Nephron (organoid): Measurements from ENCODE around the gene SYPL1.

ENCODE experiments used
- H3K27ac Mint-ChIP-seq, 3 experiments: 2 replicates each; pipeline ENCODE4 v1.8.0; 2020; ENCODE audit warnings: mixed read lengths in 3 of 3, mild to moderate bottlenecking in 2 of 3, moderate library complexity in 1 of 3
- H3K27me3 Mint-ChIP-seq: 2 replicates; pipeline ENCODE4 v1.8.0; 2021; ENCODE audit warnings: low read depth, mild to moderate bottlenecking, moderate library complexity, mixed read lengths
- H3K36me3 Mint-ChIP-seq: 2 replicates; pipeline ENCODE4 v1.8.0; 2020; ENCODE audit warnings: low read depth, mixed read lengths
- H3K4me1 Mint-ChIP-seq: 2 replicates; pipeline ENCODE4 v1.8.0; 2020; ENCODE audit warnings: mixed read lengths
- H3K4me3 Mint-ChIP-seq, 3 experiments: 2 replicates each; pipeline ENCODE4 v1.8.0; 2020; ENCODE audit warnings: mild to moderate bottlenecking in 3 of 3, mixed read lengths in 3 of 3, moderate library complexity in 2 of 3
- H3K9me3 Mint-ChIP-seq: 2 replicates; pipeline ENCODE4 v1.8.0; 2020; ENCODE audit warnings: mixed read lengths
- TF ChIP-seq, protein P1 (sequence below), 3 experiments: fragments of 200-600 bp; sonication (generic); IDR thresholded peaks; one replicate each; pipeline ENCODE4 v1.5.0; 2021; ENCODE audit warnings: antibody characterized with exemption in 3 of 3; ENCODE audit not compliant: unreplicated experiment in 3 of 3

The SYPL1 gene

DNA sequence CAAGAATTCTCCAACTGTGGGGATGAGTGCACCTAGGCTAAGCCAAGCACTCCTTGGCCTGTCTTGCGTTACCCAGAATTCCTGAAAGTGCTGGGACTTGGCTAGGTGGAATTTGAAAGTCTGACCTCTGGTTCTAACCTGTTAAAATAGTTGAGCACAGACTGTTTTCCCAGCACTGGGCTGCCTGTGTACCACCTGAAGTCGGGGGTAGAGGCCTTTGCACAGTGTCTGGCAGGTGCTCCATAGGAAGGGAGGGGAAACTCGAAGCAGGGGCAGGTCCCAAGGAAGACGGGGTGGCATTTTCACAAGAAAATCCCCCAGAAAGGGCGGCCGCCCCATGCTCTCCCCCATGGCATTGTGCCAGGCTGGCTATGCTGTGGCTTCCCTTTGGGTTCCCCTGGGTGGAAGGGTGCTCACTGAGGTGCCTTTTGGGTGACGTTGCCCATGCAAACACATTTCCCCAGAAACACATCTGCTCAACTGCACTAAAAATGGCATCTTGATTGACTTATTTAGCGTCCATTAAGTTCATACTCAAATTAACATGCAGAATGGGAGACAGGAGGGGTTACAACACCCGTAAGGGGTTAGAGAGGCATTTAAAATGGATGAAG lies 62.9 kb downstream of the SYPL1 start:
- Mint-ChIP-seq H3K36me3 (no peaks in the 10 kb centered on the region), H3K27me3 (peaks cover 33% of the 10 kb centered on the region), H3K9me3 (no peaks in the 10 kb centered on the region), H3K4me3 (no peak overlapping the region), H3K27ac (no peak overlapping the region), H3K4me1 (peaks cover 23% of the 10 kb centered on the region)
- TF ChIP-seq, protein P1, sequence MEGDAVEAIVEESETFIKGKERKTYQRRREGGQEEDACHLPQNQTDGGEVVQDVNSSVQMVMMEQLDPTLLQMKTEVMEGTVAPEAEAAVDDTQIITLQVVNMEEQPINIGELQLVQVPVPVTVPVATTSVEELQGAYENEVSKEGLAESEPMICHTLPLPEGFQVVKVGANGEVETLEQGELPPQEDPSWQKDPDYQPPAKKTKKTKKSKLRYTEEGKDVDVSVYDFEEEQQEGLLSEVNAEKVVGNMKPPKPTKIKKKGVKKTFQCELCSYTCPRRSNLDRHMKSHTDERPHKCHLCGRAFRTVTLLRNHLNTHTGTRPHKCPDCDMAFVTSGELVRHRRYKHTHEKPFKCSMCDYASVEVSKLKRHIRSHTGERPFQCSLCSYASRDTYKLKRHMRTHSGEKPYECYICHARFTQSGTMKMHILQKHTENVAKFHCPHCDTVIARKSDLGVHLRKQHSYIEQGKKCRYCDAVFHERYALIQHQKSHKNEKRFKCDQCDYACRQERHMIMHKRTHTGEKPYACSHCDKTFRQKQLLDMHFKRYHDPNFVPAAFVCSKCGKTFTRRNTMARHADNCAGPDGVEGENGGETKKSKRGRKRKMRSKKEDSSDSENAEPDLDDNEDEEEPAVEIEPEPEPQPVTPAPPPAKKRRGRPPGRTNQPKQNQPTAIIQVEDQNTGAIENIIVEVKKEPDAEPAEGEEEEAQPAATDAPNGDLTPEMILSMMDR (IDR thresholded peaks at IDR 0.05; ENCODE audit: unreplicated experiment in 3 of 3) = no peak

DNA sequence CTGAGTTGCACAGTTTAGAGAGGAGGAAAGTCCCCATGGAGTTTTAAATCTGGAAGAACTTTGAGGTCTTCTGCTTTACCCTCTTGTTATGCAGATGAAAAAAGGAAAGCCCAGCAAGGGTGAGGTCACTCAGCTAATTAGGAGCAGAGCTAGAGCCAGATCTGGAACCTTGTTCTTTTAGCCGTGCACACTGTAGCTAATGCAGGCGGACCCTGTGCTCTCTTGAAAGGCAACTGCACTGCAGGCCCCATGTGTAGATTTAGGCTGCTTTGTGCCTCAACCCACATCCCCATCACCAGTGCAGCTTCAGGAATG lies 63.4 kb downstream of the SYPL1 start:
- no peaks in the 10 kb centered on the region for H3K9me3 Mint-ChIP-seq
- H3K27me3 Mint-ChIP-seq = peaks cover 35% of the 10 kb centered on the region
- H3K4me3 Mint-ChIP-seq = no peak overlapping the region
- peaks cover 23% of the 10 kb centered on the region for H3K4me1 Mint-ChIP-seq
- TF ChIP-seq, protein P1 (IDR thresholded peaks at IDR 0.05; ENCODE audit: unreplicated experiment in 3 of 3) = no peak
- no peaks in the 10 kb centered on the region for H3K36me3 Mint-ChIP-seq
- no peak overlapping the region for H3K27ac Mint-ChIP-seq

DNA sequence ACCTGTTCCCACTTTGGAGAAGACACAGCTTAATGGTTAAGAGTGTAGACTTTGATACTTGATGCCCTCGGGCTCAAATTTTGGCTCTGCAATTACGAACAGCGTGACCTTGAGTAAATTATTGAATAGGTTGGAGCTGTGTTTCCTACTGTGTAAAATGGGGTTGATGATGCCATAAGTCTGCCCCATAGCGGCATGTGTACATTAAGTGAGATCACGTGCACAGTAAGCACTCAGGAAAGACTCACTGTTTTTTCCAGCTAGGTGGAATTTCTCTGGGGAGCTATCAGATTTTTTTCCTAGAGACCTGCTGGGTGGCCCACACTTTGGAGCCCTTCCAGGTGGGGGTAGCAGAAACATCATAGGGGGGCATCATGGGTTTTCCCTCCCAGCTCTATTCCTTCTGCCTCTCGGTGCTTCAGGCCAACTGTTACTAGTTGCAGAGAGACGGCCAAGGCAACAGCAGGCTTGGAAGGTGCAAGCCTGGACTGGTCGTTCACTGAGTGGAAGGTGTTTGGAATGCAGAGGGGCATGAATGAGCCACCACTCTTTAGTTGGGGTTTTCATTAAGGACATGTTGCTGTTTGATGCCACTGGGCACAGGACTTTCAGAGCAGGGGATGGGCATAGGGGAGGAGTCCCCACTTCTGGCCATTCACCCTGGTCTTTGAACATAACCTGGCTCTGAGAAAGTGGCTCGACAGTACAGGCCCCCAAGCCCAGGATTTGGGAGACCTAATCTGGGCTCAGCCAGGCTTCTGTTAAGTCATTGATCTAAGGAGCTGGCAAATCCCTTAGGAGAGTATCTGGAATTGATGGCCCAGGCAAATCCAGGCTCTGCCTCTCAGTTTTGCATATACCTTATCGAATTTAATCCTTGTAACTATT lies 64.0 kb downstream of the SYPL1 start:
- Mint-ChIP-seq H3K27ac (peak overlapping the region in 2 of 3 experiments; percentile 16 to 45), H3K27me3 (peaks cover 35% of the 10 kb centered on the region), H3K9me3 (no peaks in the 10 kb centered on the region), H3K4me3 (no peak overlapping the region), H3K4me1 (peaks cover 23% of the 10 kb centered on the region), H3K36me3 (no peaks in the 10 kb centered on the region)
- TF ChIP-seq, protein P1 (IDR thresholded peaks at IDR 0.05; ENCODE audit: unreplicated experiment in 3 of 3) = no peak

DNA sequence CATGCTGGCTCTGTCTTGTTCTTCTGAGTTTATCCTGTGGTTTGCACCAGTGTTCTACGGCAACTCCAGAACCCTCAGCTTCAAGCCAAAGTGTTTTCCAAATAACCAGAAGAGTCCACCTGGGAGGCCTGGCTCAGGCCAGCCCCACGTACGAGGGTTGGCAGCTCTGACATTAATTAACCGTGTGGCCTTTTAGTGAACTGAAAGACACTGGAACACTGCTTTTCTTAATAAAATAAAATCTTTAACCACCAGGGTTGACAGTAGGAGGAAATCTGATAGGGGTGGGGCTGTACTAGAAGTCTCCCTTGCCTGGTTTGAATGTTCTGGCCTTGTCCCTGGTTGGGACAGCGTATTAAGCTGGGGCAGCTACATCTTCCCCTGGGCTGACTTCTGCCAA lies 64.9 kb downstream of the SYPL1 start:
- H3K4me1 Mint-ChIP-seq = peaks cover 31% of the 10 kb centered on the region
- TF ChIP-seq, protein P1 (IDR thresholded peaks at IDR 0.05; ENCODE audit: unreplicated experiment in 3 of 3) = no peak
- no peak overlapping the region for H3K27ac Mint-ChIP-seq
- H3K36me3 Mint-ChIP-seq = no peaks in the 10 kb centered on the region
- H3K9me3 Mint-ChIP-seq = no peaks in the 10 kb centered on the region
- peaks cover 35% of the 10 kb centered on the region for H3K27me3 Mint-ChIP-seq
- no peak overlapping the region for H3K4me3 Mint-ChIP-seq

DNA sequence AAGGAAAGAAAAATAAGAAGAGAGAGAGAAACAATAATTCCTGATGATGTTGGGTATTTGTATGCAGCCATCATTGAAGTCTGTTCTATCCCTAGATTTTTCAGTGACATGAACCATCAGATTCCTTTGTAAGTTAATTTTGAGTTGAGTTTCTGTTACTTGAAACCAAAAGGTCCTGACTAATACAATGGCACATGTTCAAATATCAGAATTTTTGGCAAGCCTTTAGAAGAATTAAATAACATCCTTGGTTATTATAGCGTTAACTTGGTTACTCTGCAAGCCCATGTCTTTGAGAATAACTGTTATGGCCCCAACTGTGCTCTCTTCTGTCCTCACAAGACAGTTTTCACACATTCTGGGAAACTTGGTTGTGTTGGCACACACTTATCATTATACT lies 66.5 kb downstream of the SYPL1 start:
- H3K9me3 Mint-ChIP-seq = no peaks in the 10 kb centered on the region
- no peak overlapping the region for H3K27ac Mint-ChIP-seq
- H3K4me1 Mint-ChIP-seq = peaks cover 26% of the 10 kb centered on the region
- TF ChIP-seq, protein P1 (IDR thresholded peaks at IDR 0.05; ENCODE audit: unreplicated experiment in 3 of 3) = no peak
- H3K27me3 Mint-ChIP-seq = peaks cover 28% of the 10 kb centered on the region
- H3K36me3 Mint-ChIP-seq = no peaks in the 10 kb centered on the region
- H3K4me3 Mint-ChIP-seq = no peak overlapping the region
